GM18502 (cell line): Measurements from ENCODE around the gene HSD17B4.
"Not testable (repeated sequence)": the region's sequence is repeated elsewhere in the genome, so short reads cannot be mapped to it uniquely, and the experiment has no call there.

Source experiments
- ATAC-seq: cut with Tn5 transposase; IDR thresholded peaks from one replicate; pipeline ENCODE4 v1.9.1; 2021; ENCODE audit warnings: mild to moderate bottlenecking; ENCODE audit not compliant: unreplicated experiment, poor library complexity

HSD17B4 gene

DNA sequence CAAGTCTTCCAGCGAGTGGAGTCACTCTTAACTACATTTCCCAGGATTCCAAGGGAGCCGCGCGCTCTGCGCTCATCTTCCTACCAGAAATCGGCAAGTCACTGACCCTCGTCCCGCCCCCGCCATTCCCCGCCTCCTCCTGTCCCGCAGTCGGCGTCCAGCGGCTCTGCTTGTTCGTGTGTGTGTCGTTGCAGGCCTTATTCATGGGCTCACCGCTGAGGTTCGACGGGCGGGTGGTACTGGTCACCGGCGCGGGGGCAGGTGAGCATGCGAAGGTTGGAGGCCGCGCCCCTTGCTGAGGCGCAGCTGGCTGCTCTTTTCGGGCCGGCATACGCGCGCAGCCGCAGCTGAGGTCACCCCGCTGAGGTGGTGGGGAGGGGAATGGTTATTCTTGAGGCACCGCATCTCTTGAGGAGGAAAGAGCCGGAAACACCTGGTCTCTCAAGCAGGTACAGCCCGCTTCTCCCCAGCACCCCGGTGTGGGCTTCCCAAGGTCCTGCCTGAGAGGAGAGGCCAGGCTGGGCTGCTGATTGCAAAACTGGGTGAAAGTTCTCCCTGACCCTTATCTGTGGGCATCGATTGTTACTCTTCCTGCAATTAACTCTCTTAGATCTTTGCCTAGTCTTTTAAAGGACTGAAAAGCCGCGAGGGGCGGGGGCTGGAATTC is at the start of gene HSD17B4:
TSS of gene HSD17B4 (plus strand) at position 125 of the 667 bp plus-strand sequence. CDS start at position 204, 79 bp downstream.
- ATAC-seq, result peak; percentile 98

- ATAC-seq, result no peak
Observed at GRCh38 chr5:119402555-119402954, 49.7 kb upstream of the HSD17B4 start.

GRCh38 chr5:119404033-119404432 is 48.3 kb upstream of the HSD17B4 start:
- no peak for ATAC-seq

DNA sequence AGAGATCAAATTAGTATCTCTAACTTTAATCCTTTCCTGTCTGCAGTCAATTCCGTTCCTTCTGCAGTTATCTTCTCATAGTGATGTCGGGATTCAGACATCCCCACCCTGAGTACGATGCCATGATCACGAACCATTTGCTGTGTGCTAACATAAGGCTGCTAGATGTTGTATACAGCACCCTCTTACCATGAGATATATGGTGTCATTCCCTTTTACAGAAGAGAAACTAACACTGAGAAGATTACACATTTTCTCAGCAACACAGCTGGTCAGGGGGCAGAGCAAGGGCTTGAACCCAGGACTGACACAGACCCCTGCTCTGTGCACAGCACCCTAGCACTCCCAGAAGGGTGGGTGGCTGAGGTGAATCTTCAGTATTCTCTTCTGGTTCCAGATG is 46.9 kb upstream of the HSD17B4 start:
- ATAC-seq, result no peak

- ATAC-seq, result no peak
Observed at GRCh38 chr5:119406551-119407110, 45.7 kb upstream of the HSD17B4 start.

- ATAC-seq, result peak; percentile 35
Observed at GRCh38 chr5:119409235-119409815, 43.0 kb upstream of the HSD17B4 start.

DNA sequence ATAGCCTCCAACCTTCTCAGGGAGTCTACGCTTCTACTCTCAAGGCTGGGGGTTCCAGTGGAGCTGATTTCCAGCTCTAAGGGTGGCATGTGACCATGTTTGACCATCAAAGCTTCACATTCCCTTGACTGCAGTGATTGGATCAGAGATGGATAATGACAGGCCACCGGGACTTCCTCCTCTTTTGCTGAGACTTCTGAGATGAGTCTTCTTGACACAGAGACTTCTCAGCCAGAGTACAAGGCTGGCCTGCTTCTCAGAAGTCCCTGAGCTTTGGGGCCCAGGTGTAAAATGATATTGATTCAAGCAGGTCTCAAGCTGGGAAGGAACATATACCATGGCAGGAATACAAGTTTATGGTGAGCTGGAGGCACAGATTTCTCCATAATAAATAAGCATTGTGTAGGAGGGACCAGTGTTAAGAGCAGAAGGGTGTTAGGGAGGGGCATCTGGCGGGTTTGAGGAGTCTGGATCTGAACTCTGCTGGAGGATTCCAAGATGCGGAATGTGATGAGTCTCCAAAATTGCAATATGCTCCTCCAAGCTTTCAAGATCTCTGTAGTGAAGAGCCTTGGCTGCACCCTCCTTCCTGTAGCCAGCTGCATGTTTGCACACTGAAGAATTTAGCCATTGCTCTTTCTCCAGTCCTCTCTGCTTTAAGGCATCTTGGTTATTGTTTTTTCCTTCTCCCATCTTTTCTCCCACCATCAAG is 41.7 kb upstream of the HSD17B4 start:
- ATAC-seq, result peak; percentile 47

- ATAC-seq, result peak; percentile 69
Observed at GRCh38 chr5:119411361-119412278, 40.7 kb upstream of the HSD17B4 start.

GRCh38 chr5:119412279-119413227 is 39.7 kb upstream of the HSD17B4 start:
- no peak for ATAC-seq

GRCh38 chr5:119414124-119414734 is 38.1 kb upstream of the HSD17B4 start:
- not testable (repeated sequence) for ATAC-seq

GRCh38 chr5:119417891-119418605 is 34.2 kb upstream of the HSD17B4 start:
- ATAC-seq, result no peak

DNA sequence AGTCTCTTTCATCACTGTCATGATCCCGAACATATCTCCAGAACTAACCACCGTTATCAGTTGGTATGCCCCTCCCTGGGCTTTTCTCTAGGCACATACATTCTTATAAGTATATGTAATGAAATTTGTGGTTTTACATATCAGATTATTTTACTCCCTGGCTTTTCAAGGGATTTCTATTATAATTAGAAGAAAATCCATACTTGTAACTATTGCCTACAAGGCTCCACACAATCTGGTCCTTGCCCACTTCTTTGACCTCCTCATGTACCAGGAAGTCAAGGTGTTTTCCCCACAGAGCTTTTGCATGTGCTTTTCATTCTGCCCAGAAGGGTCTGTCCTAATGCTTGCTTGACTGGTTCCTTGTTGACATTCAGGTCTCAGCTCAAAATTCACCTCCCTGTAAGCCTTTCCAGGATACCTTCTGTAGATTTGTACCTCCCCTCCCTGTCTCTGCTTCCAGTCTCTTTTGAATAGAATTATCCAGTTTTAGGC is 33.6 kb upstream of the HSD17B4 start:
- peak; percentile 62 for ATAC-seq

DNA sequence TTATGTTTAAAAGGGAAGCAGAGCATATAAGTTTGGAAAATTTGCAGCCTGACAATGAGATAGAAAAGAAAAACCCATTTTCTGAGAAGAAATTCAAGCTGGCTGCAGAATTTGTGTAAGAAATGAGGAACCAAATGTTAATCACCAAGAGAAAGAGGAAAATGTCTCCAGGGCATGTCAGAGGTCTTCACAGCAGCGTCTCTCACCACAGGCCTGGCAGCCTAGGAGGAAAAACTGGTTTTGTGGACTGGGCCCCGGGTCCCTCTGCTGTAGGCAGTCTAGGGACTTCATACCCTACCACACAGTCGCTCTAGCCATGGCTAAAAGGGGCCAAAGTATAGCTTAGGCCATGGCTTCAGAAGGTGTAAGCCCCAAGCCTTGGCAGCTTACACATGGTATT is 32.1 kb upstream of the HSD17B4 start:
- no peak for ATAC-seq

GRCh38 chr5:119426057-119426456 is 26.2 kb upstream of the HSD17B4 start:
- no peak for ATAC-seq

GRCh38 chr5:119427060-119427459 is 25.2 kb upstream of the HSD17B4 start:
- ATAC-seq, result no peak

- ATAC-seq, result not testable (repeated sequence)
Observed at GRCh38 chr5:119427596-119427995, 24.7 kb upstream of the HSD17B4 start.

DNA sequence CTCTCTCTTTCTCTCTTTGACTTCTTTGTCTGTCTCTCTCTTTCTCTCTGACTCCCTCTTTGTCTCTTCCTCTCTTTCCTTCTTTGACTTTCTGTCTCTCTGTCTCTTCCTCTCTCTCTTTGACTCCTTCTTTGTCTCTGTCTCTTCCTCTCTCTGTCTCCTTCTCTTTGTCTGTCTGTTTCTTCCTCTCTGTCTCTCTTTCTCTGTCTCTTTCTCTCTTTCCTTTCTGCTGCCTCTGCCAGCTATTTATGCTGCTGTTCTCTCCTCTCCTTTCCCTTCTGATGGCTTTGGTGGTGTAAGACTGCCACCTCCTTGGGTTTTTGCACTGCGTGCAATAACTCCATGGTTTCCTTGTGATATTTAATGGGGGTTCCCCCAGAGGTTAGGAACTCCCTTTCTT is 24.1 kb upstream of the HSD17B4 start:
- ATAC-seq, result not testable (repeated sequence)

- not testable (repeated sequence) for ATAC-seq
Observed at GRCh38 chr5:119428574-119428973, 23.7 kb upstream of the HSD17B4 start.
